HG03108 (cell line): ENCODE results near the gene KMT5B.

Experiments
- ATAC-seq: cut with Tn5 transposase; IDR thresholded peaks from one replicate; pipeline ENCODE4 v1.9.1; 2021; ENCODE audit warnings: moderate library complexity; ENCODE audit not compliant: unreplicated experiment

Gene KMT5B

DNA sequence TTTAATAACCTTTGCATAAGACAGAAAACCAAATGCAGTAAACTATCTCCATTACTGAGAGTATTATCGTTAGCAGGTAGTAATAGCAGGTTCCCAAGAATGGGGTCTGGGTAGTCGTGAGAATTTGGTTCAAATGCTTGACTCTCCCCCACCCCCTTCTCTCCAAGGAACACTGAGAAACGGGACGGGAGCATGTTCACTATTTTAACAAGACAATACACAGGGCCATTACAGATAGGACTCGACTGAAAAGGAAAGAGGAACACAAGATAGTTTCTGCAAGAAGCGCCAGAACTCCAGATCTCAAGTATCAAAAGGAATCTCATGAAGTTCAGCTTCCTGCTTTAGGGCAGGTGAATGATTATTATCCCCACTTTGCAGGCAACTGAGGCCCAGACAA is 27.0 kb downstream of the KMT5B start:
- no peak for ATAC-seq

DNA sequence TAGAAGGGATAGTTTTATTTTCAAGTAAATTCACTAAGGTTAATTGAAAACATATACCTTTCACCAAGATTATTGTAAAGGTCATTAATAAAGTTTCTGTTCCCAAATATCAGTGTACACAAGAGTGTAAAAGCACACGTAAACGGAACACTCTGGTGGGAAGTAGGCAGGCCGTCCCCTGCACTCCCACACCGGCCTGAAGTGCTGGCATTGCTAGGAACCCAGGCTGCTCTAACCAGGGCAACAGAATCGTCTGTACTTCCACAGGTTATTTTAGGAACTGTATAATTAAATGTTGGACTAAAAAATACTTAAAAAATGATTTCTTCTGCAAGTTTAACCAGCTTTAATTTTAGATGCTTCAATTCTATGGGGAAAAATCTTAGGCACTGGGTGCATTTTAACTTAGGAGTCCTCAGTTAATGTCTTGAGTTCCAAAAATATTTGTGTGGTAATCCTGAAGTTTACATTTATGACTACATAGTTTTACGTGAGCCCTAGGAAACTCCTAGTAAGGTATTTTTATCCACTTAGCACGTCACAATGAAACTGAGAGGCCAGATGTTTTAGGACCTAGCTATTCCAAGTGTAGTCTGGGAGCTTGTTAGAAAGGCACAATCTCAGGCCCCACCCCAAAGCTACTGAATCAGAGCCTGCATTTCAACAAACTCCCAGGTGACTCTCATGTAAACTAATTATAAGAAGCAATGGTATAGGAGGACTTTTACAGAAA is 31.2 kb downstream of the KMT5B start:
- no peak for ATAC-seq

DNA sequence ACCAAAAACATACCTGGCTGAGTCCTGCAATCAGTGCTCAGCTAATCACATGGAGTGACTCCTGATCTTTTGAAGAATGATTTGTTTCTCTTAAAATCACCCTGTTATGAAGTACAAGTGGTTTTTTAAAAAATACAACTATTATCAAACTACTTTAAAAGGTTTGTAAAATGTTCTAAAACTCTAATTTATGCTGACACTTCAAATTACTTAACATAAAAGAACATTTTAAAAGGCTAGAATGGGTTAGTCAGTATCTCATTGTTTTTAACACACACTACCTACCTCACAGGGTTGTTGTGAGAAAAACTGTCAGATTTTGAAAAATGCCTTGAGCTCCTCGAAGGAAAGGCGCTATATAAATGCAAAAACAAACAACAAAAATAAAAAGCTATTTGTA is 33.2 kb downstream of the KMT5B start:
- no peak for ATAC-seq

DNA sequence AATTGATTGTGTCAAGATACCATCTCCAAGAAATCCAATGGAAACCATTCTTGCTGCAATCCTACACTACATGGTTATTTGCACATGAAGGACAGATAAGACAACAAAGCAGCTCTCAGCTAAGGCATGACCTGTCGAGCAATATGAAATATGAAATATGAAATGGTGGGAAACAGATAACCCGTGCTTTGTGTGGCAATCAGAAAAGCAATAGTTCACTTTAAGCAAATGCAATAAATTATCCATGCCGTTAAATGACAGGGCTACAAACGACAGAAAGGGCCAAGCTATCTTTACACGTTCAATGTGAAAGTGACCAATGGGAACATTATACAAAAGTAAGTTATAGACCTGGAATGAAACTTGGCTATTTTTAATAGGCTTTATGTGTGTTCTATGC is 35.2 kb downstream of the KMT5B start:
- no peak for ATAC-seq

DNA sequence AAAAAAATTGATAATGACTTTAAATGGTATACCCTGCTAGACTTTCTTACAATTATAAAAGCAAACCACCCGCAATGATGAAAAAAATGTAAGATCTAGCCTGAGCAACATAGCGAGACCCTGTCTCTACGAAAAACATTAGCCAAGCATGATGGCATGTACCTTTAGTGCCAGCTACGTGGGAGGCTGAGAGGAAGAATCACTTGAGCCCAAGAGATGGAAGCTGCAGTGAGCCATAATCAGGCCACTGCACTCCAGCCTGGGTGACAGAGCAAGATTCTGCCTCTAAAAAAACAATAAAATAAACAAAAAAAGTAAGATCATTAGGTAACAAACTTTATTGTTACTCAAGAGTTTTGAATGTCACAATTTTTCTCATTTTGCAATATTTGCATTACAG is 39.2 kb downstream of the KMT5B start:
- no peak for ATAC-seq

DNA sequence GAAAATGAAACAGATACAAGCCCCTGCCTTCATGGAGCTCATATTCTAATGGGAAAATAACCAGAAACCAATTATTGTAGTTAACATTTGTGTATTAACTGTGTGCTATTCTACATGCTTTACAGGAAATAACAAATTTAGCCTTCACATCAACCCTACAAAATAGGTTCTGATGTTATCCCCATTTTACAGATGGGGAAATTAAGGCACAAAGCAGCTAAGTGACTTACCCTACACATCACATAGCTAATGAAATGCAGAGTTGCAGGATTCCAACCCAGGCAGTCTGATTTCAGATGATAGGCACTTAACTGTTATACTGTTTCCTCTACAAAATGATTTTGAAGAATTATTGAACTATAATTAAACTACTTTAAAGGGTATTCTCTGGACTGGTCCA is 43.7 kb downstream of the KMT5B start:
- no peak for ATAC-seq

DNA sequence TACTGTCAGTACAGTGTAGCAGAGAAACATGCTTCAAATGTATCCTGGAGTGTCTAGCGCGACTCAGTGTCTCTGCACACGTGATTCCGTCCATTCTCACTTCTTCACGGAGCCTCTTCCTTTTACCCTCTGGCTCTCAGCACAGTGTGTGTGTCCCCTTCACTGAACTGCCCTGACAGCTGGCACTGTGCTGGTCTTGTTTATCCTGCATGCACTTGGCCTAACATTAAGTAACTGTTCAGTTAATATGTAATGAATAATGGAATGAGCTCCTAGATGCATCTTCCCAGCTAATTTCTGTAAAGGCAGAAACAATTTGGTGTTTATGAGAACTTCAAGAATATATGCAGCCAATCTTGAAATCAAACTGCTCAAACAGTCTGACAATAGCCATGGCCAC is 44.4 kb downstream of the KMT5B start:
- ATAC-seq = no peak

DNA sequence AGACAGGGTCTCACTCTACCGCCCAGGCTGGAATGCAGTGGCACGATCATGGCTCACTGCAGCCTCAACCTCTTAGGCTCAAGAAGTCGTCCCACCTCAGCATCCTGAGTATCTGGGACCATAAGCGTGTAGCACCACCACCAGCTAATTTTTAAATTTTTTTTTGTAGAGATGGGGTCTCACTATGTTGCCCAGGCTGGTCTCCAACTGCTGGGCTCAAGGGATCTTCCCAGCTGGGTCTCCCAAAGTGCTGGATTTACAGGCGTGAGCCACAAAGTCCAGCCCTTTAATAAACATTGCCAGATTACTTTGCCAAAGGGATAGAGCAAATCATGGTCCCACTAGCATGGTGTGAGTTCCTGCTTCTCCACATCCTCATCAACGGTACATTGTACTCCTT is 45.6 kb downstream of the KMT5B start:
- no peak for ATAC-seq

DNA sequence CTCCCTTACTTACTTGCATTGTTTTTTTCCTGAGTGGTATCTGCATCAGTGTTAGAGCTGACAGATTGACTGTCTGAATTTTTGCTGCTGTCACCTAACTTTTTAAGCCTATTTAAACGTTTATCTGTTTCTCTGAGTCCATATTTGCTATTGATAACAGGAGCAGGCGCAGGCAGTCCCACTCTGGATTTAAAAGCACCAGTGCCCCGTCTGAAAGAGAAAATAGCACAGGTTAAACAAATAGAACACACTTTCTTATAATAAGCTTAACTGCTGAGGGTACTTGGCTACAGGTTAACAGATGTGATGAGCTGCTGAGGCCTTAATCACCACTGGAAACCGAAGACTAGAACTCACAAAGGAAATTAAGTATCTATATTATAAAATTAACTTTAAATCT is 46.1 kb downstream of the KMT5B start:
- ATAC-seq = no peak

DNA sequence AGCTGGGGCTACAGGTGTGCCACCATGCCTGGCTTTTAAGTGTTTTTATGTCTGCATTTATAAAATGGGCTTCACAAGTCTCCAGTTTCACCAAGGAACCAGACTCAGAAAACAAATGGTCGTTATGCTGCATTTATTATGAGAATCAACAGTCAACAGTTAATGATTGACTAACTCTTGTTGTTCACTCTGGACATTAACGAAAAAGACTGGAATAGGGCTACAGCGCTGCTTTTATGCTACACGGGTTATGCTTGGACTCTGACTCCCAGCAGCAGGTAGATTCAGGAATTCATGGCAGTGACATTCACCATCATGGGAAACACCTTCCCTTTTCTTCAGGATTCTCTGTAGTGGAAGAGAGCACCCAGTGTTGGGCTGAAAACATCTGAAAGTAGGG is 47.5 kb downstream of the KMT5B start:
- no peak for ATAC-seq

DNA sequence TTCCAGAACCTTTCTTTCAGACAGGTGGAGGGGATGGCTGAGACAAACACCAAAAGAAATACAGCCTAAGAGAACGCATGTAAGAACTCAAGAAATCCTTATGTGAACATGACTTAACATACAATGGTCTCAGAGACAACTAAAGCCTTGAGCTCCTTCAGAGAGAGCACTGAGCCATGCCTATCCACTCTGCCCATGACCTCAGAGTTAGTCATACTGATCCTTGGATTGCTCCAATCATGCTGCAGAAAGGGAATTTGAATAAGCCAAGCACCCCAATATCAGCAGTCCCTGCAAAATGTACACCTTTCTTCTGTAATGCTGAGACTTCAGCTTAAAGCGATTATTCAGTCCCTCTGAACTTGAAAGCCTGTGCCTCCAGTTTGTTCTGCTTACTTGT is 48.7 kb downstream of the KMT5B start:
- ATAC-seq = no peak

DNA sequence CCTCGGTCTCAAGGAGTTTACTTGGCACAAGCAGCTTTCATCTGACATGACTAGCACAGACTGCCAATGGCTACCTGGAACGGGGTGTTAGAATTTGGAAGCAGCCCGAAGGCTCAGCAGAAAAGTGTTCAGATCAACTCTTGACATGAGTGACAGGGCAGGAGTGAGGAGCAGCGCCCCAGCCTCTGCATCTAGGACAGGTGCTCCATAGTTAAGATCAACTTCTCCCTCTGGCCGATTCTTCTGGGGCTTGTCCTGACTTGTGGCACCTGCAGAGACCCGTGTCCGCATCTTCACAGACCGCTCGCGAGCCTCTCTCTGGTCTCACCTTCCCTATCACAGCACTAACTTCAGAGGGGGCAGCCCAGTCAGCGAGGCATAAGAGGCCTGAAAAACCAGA is 49.4 kb downstream of the KMT5B start:
- ATAC-seq = no peak

DNA sequence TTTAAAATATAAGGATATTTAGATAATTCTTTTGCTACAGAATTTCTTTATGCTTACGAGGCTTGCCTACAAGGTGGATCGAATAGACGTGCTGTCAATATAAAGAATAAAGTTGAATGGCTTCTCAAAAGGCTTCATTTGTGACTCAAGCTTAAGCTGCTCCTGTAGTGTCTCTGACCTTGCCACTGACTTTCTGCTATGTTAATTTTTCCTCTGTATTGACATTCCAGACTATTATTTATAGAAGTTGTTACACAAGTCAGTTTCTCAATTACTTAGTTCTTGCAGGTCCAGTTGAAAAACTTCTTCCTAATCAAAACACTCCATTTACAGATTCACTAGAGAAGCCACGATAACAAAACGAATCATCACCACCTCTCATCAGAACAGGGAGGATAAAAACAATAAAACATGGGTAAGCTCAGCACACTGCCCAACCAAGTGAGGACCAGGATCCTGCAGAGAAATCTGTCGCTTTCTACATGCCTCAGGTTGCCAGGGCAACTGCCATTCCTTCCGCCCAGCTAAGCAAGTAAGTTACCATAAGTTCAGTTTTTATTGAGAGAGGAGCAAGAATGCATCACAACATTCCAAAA is 52.9 kb downstream of the KMT5B start:
- ATAC-seq = no peak

DNA sequence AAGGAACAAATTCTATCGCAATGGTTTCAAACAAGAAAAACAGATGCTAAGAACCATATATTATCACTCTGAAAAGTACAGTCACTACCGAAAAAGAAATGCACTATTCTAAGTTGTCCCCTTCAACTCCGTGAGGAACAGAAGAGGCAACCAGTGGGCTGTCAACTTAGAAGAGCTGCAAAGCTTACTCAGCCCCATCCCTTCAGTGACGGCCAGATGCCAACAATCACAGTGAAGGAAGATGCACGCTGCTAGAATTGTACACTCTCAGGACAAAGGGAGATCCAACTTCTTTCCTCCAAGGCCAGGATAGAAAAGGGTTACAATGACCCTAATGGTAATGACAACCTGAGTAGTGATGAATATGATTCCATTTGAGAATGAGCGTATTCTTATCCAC is 53.4 kb downstream of the KMT5B start:
- ATAC-seq = no peak

DNA sequence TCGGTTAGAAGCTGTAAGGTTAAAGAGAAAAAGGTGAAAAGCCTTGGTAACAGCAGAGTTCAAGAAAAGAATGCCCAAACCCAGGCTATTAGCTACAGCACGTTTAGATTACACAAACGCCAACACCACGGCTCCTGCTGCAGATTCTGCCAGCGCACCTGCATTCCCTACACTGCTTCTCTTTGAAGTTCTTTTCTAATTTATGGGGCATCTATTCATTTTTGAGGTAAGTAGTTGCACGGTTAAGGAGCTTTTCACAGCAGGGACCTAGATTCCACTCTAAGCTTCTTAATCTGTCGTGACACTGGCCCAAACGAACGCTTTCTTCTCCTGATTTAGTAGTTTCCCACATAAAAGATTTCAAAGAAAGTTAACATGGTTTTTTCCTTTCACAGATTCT is 53.9 kb downstream of the KMT5B start:
- no peak for ATAC-seq

DNA sequence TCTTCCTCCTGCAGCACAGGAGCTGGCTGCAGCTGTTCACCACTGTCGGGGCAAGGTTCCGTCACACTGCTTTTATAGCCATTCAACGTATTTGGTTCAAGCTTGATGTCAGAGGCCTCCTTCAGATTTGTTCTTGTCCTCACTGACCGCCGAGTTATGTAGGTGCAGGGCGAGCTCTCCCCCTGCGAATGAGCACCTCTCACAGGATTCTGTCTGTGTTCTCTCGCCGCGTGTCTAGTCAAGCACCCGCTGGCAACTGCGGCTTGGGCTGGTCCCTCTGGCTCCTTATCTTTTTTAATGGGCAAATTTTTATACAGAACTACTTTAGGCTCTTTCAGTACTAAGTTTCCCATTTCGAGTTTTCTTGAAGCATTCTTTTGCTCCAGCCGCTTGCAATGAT is 54.5 kb downstream of the KMT5B start:
- no peak for ATAC-seq

DNA sequence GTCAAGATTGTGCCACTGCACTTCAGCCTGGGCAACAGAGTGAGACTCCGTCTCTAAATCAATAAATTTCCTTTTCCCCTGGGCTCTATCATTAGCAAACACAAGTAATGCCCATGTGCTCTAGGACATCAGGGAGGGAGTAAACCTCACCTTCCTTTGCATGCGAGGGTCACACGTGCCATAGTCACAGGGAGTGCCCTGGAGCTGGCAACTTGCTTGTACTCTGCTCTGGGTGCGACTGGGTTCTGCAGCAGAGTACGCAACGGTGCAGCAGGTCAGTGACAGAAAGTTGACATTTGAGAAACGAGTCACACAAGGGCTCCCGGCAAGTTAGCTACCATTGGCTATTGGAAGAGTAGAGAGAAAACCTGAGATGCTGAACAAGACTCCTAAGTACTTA is 59.4 kb downstream of the KMT5B start:
- ATAC-seq = no peak

DNA sequence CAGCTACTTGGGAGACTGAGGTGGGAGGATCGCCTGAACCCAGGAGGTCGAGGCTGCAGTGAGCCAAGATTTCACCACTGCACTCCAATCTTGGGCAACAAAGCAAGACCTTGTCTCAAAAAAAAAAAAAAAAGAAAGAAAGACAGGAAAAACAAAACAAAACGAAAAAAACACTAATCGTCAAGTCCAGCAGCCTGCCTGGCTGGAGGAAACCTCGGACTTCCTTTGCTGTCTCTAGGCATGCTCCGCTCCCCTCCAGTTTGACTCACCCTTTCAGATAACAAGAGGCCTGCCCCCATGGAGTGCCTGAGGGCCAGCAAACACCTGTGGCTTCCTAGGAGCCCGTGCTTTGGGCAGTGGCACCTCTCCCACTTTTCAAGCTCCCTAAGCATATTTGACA is 63.1 kb downstream of the KMT5B start:
- no peak for ATAC-seq

DNA sequence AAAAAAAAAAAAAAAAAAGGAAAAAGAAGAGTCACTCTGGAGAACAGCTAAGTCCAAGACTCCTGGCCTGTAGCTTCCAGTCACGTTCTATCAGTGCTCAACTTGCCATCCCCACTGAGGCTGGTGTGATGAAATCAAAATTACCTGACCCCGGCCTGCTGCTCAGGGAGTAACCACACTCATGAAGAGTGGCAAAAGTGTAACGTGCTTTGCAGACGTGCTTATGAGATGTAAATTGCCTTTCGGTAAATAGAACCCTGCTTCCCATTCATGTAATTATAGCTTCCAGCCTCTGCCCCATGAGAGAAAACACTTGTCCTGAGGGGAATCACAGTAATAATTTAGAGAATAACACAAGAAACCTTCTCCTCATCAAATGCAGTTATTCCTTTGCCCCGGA is 63.7 kb downstream of the KMT5B start:
- no peak for ATAC-seq

DNA sequence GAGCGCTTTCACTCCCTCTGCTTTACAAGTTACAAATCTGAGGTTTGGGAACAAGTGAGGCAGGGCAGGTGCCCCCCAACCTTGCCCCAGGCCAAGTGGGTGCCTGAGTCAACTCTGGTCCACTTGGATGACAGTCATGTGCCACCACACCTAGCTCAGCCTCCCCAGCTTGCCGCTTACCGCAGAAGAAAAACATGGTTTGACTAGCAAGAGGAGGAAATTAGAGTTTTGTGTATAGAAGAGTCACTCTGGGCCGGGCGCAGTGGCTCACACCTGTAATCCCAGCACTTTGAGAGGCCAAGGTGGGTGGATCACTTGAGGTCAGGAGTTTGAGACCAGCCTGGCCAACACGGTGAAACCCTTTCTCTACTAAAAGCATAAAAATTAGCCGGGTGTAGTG is 64.2 kb downstream of the KMT5B start:
- no peak for ATAC-seq

DNA sequence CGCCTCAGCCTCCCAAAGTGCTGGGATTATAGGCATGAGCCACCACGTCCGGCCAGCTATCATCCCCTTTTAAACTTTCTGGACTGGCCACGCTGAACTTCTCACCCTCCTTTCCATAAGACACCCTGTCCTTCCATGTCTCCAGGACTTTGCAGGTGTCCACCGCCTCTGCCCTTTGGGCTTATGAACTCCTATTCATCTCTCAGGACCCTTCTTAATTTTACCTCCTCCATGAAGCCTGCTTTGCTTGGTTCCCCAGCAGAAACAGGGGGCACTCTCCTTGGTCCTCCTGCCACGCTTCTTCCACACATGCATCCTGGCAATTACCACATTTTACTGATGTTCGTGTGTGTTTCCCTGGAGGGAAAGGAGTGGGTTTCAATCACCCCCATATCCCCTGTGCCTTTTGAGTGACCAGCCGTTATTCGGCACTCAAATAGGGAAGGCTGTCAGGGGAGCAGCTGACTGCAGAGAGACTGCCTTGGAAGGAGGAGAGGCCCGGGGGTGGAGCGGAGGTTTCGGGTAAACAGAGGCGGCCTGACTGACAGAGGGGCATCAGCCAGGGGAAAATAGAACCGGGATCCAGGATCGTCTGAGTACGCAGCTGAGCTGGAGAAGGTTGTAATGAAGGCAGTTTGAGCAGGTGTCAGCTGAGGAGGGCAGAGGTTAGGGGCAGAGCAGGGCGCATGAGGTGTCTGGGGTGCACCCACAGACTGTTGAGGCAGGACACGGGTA is 64.9 kb downstream of the KMT5B start:
- ATAC-seq = no peak

DNA sequence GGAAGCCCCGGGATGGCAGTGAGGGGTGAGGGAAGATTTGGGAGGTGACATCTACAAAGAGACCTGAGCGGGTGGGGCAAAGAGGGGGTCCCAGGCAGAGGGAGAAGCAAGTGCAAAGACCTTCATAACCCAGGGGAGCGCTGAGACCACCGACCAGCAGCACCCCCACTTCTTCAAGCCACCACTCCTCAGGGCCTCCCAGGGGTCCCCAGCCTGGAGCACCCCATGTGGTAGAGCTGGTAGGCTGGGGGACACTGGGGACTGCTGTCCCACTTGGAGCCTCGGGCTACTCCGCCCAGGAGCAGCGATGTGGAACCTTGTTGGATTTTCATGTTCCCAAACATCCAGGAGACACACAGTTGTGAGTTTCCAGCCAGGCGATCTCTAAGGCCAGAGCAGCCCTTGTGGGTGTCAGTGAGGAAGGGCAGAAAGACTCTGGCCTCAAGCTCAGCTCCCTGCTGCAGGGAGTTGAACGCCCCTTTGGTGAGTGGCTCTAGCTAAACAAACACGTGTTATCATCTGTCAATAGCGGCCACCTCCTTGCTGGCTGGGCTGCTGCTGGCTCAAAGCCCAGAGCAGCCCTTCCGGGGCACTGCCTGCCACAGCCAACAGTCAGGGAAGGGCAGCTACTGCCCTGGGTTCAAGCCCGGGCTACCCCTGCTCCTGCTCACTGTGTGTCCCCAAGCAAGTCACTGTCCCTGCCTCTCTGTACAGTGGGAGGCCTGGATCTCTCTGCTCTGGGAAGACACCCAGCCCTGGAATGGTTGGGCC is 66.2 kb downstream of the KMT5B start:
- no peak for ATAC-seq
